Epithelial cell of esophagus (primary cell): Measurements from ENCODE around the gene SCFD2.
A peak's percentile ranks its signal among the peaks of the same experiment; 100 is the strongest.

Experiments
- DNase-seq: peaks from one replicate; pipeline ENCODE4 v3.0.0; 2010; ENCODE audit warnings: low read depth
- H3K4me3 ChIP-seq: 2 replicates; pipeline ENCODE4 v1.5.1; 2011; ENCODE audit warnings: mild to moderate bottlenecking, low read length, control low read depth
- CTCF ChIP-seq: IDR thresholded peaks from 2 replicates; pipeline ENCODE4 v1.5.1; 2011; ENCODE audit warnings: low read depth, mild to moderate bottlenecking, low read length, control low read depth, inconsistent platforms; ENCODE audit not compliant: insufficient read depth; ENCODE audit errors: missing control alignments

Gene SCFD2

DNA sequence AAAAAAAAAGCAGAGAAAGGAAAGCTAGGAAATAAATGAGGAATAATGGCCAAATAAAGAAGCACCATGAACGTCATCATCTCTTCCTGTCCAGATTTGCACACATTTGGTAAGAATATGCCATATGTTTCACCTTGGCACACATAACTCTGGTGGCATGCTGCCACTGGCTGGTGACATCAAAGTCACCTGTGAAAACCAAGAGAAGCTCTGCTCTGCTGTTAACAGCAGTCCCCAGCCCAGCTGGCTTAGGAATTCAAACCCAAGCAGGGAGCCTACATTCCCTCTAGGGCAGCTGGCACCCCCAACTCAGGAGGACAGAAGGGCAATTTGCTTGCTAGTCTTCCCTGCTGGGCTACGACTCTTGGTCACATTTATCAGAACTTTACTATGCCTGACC is 426.1 kb downstream of the SCFD2 start:
- DNase-seq: no peak
- H3K4me3 ChIP-seq: no peak overlapping the region
- no peak for TF ChIP-seq CTCF

DNA sequence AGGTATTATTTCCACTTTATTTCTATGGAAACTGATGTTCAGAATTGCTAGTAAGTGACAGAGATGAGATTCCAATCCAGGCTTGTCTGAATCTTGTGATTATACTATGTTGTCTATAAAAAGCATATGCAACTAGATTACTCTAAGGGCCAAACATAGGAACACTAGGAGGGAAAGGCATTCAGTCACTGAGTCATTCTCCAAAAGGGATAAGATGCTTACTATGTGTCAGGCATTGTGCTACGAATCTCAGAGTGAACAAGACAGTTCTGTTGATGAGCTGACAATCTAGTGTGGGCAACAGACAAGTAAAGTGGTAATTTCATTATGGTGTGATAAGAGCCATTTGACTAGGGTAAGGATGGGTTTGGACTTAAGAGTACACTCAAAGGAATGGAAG is 426.5 kb downstream of the SCFD2 start:
- H3K4me3 ChIP-seq: no peak overlapping the region
- no peak for TF ChIP-seq CTCF
- DNase-seq: no peak

DNA sequence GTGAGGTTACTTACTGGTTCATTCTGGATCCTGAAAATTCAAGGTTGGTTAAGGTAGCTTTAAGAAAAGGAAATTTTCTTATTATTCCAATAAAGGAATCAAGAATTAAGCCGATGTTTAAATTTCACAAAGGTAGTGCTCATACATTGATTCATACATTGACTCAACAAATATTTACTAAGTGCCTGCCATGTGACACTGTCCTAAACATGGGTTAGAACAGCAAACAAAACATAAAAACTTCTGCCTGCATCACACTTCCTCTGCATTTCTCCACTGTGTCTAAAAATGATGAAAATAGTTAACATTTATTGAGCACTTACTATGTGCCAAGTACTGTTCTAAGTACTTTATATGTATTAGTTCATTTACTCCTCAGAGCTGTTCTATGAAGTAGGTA is 428.0 kb downstream of the SCFD2 start:
- TF ChIP-seq CTCF: no peak
- DNase-seq: peak; percentile 22
- H3K4me3 ChIP-seq: no peak overlapping the region

- H3K4me3 ChIP-seq: no peak overlapping the region
- DNase-seq: no peak
- no peak for TF ChIP-seq CTCF
Measured at GRCh38 chr4:52936729-52937128, 429.1 kb downstream of the SCFD2 start.

DNA sequence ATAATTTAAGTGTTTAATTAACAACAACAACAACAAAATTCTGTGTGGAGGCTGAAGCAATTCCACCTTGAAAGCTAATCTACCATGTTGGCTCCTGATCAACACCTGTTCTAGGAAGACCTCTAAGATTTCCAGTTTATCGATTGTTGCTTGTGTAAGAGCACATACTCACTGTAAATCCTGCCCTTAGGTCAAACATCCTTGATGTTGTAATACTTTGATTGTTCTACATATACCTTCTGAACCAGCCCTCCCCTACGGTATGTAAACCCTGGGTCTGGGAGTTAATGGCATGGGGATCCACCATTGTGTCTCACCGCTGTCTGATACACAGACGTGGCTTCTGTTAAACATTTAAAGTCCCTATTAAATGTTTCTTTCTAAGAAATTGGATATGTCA is 430.5 kb downstream of the SCFD2 start:
- no peak for TF ChIP-seq CTCF
- no peak overlapping the region for H3K4me3 ChIP-seq
- DNase-seq: peak; percentile 5

DNA sequence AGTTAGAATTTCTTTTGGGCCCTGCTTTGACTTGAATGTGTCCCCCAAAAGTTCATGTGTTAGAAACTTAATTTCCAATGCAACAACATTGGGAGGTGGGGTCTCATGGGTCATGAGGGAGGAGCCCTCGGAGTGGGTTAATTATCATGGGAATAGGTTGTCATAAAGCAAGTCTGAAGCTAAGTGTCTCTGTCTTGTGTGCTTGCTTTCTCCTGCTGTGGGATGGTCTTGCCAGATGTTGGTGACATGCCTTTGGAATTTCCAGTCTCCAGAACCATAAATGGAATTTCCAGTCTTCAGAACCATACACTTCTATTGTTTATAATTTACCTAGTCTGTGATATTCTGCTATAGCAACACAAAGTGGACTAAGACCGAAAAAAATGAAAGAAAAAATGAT is 432.1 kb downstream of the SCFD2 start:
- TF ChIP-seq CTCF: no peak
- DNase-seq: no peak
- no peak overlapping the region for H3K4me3 ChIP-seq

GRCh38 chr4:52932591-52933470 is 433.0 kb downstream of the SCFD2 start:
- H3K4me3 ChIP-seq: no peak overlapping the region
- no peak for DNase-seq
- no peak for TF ChIP-seq CTCF
